Mesothelial cell of epicardium (in vitro differentiated cells): ENCODE data around the gene ACBD3. TPM values are rescaled to one million over a fixed set of nuclear protein-coding genes. Genes with fewer than 3 reads are reported as not detected.

Experiments used
- DNase-seq, 2 experiments: peaks; one replicate each; pipeline ENCODE4 v3.0.0; 2021; ENCODE audit warnings: low spot score in 2 of 2; ENCODE audit not compliant: unreplicated experiment in 2 of 2
- H3K27ac Mint-ChIP-seq: 2 replicates; pipeline ENCODE4 v1.8.0; 2021; ENCODE audit warnings: mixed read lengths
- H3K27me3 Mint-ChIP-seq: 2 replicates; pipeline ENCODE4 v1.8.0; 2021; ENCODE audit warnings: low read depth, mixed read lengths
- H3K36me3 Mint-ChIP-seq: 2 replicates; pipeline ENCODE4 v1.8.0; 2021; ENCODE audit warnings: mixed read lengths
- H3K4me1 Mint-ChIP-seq: 2 replicates; pipeline ENCODE4 v1.8.0; 2021; ENCODE audit warnings: mixed read lengths
- H3K4me3 Mint-ChIP-seq: 2 replicates; pipeline ENCODE4 v1.8.0; 2021; ENCODE audit warnings: mild to moderate bottlenecking, moderate library complexity, mixed read lengths
- H3K9me3 Mint-ChIP-seq: 2 replicates; pipeline ENCODE4 v1.8.0; 2021; ENCODE audit warnings: mixed read lengths
- total RNA-seq: library from RNA; stranded (reverse); gene quantifications from 3 replicates; pipeline ENCODE4 v1.2.1, GENCODE V29; 2021
- TF ChIP-seq, protein P1 (sequence below): fragments of 200-600 bp; sonication (generic); IDR thresholded peaks from one replicate; pipeline ENCODE4 v1.5.0; 2021; ENCODE audit warnings: antibody characterized with exemption; ENCODE audit not compliant: unreplicated experiment

Gene ACBD3
- total RNA-seq, 1 donor from 2014 or later = 44.7 TPM

DNA sequence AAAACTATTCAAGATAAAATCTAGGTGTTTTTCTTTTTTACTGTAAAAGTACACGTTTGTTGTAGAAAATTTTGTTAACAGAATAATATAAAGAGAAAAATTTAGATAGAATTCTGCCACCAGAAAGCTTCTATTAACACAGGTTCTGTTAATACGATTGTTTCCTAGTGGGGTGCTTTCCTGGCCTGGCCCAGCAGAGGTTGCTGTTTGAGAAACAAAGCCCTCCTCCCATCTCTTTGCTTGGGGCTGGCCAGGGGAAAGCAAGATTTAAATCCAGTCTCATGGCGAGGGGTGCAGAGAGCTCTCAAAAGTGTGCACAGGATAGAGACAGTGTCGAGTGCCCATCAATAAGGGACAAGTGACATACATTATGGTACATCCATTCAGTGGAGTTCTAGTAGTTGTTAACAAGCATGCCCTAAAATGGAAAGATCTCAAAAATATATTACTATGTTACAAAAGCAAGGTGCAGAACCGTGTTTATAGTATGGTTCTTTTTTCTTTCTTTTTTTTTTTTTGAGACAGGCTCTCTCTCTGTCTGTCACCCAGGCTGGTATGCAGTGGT lies 14.6 kb upstream of the ACBD3 start:
- H3K27me3 Mint-ChIP-seq = no peaks in the 10 kb centered on the region
- H3K9me3 Mint-ChIP-seq = no peaks in the 10 kb centered on the region
- H3K4me1 Mint-ChIP-seq = peaks cover 3% of the 10 kb centered on the region
- TF ChIP-seq, protein P1, sequence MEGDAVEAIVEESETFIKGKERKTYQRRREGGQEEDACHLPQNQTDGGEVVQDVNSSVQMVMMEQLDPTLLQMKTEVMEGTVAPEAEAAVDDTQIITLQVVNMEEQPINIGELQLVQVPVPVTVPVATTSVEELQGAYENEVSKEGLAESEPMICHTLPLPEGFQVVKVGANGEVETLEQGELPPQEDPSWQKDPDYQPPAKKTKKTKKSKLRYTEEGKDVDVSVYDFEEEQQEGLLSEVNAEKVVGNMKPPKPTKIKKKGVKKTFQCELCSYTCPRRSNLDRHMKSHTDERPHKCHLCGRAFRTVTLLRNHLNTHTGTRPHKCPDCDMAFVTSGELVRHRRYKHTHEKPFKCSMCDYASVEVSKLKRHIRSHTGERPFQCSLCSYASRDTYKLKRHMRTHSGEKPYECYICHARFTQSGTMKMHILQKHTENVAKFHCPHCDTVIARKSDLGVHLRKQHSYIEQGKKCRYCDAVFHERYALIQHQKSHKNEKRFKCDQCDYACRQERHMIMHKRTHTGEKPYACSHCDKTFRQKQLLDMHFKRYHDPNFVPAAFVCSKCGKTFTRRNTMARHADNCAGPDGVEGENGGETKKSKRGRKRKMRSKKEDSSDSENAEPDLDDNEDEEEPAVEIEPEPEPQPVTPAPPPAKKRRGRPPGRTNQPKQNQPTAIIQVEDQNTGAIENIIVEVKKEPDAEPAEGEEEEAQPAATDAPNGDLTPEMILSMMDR = no peak
- H3K27ac Mint-ChIP-seq = no peak overlapping the region
- DNase-seq = no peak
- H3K4me3 Mint-ChIP-seq = no peak overlapping the region
- no peaks in the 10 kb centered on the region for H3K36me3 Mint-ChIP-seq

DNA sequence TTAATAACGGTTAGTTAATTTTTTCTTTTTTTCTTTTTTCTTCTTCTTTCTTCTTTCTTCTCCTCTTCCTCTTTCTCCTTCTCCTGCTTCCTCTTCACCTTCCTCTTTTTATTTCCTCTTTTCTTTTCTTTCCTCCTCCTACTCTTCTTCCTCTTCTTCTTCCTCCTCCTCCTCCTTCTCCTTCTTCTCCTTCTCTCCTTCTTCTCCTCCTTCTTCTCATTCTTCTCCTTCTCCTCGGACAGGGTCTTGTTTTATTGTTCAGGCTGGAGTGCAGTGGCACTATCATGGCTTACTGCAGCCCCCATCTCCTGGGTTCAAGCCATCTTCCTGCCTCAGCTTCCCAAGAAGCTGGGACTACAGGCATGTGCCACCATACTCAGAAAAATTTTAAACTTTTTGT lies 13.4 kb upstream of the ACBD3 start:
- Mint-ChIP-seq H3K36me3 (no peaks in the 10 kb centered on the region), H3K27ac (no peak overlapping the region), H3K27me3 (no peaks in the 10 kb centered on the region), H3K9me3 (no peaks in the 10 kb centered on the region), H3K4me1 (peaks cover 3% of the 10 kb centered on the region), H3K4me3 (no peak overlapping the region)
- TF ChIP-seq, protein P1 = no peak
- DNase-seq = no peak

DNA sequence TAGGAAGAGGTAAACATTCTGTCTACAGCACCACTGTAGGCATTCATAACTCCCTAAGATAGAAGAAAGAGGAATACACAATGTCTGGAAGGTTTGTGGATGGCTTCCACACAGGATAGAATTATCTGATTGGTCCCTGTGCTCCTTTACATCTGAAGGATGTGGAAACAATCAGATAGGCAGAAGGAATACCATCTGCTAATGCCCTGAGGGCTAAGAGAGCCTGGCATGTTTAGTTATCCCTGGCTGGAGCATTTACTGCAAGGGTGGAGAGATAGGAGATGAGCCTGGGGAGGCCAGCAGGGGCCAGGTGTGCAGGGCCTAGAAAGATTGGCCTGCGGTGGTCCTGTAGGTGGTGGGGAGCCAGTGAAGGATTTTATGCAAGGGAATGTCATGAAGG lies 8.6 kb upstream of the ACBD3 start:
- no peaks in the 10 kb centered on the region for H3K27me3 Mint-ChIP-seq
- no peaks in the 10 kb centered on the region for H3K36me3 Mint-ChIP-seq
- no peak overlapping the region for H3K4me3 Mint-ChIP-seq
- TF ChIP-seq, protein P1 = no peak
- H3K4me1 Mint-ChIP-seq = peaks cover 3% of the 10 kb centered on the region
- no peak overlapping the region for H3K27ac Mint-ChIP-seq
- no peak for DNase-seq
- no peaks in the 10 kb centered on the region for H3K9me3 Mint-ChIP-seq

GRCh38 chr1:226187380-226187779 lies 839 bp upstream of the ACBD3 start:
- Mint-ChIP-seq H3K36me3 (peaks cover 4% of the 10 kb centered on the region), H3K9me3 (no peaks in the 10 kb centered on the region), H3K27ac (peak overlapping the region; percentile 93), H3K4me3 (peak overlapping the region; percentile 83), H3K4me1 (peaks cover 27% of the 10 kb centered on the region), H3K27me3 (no peaks in the 10 kb centered on the region)
- DNase-seq = no peak
- TF ChIP-seq, protein P1 = no peak

GRCh38 chr1:226187019-226187322 lies 430 bp upstream of the ACBD3 start:
- TF ChIP-seq, protein P1 = no peak

More at GRCh38 chr1:226187019-226187322, 430 bp upstream of the ACBD3 start:
- no peak for DNase-seq
- peaks cover 29% of the 10 kb centered on the region for H3K4me1 Mint-ChIP-seq
- peak overlapping the region; percentile 83 for H3K4me3 Mint-ChIP-seq
- H3K27me3 Mint-ChIP-seq = no peaks in the 10 kb centered on the region
- H3K9me3 Mint-ChIP-seq = no peaks in the 10 kb centered on the region
- peak overlapping the region; percentile 93 for H3K27ac Mint-ChIP-seq
- peaks cover 4% of the 10 kb centered on the region for H3K36me3 Mint-ChIP-seq
